DMS 273 (cell line): ENCODE results near the gene MORN1.

Source experiments
- DNase-seq: peaks from one replicate; lab custom pipeline; 2025; ENCODE audit not compliant: unreplicated experiment; lab: John Stamatoyannopoulos, UW

MORN1 gene

GRCh38 chr1:2375923-2376260, 15.5 kb downstream of the MORN1 start:
- no peak for DNase-seq

GRCh38 chr1:2375246-2375922, 16.0 kb downstream of the MORN1 start:
- no peak for DNase-seq

GRCh38 chr1:2374252-2375155, 16.9 kb downstream of the MORN1 start:
- DNase-seq, result no peak

- DNase-seq, result no peak
These were observed 17.7 kb downstream of the MORN1 start for GRCh38 chr1:2373551-2374251.

GRCh38 chr1:2372551-2373490, 18.5 kb downstream of the MORN1 start:
- DNase-seq, result no peak

GRCh38 chr1:2368053-2368744, 23.2 kb downstream of the MORN1 start:
- DNase-seq, result no peak

- no peak for DNase-seq
These were observed 27.4 kb downstream of the MORN1 start for GRCh38 chr1:2363847-2364513.

GRCh38 chr1:2360588-2361364, 30.6 kb downstream of the MORN1 start:
- DNase-seq, result no peak

GRCh38 chr1:2358651-2359640, 32.4 kb downstream of the MORN1 start:
- no peak for DNase-seq

GRCh38 chr1:2358072-2358471, 33.3 kb downstream of the MORN1 start:
- no peak for DNase-seq

GRCh38 chr1:2356911-2357845, 34.2 kb downstream of the MORN1 start:
- no peak for DNase-seq

- DNase-seq, result no peak
These were observed 35.0 kb downstream of the MORN1 start for GRCh38 chr1:2356401-2356800.

- no peak for DNase-seq
These were observed 35.7 kb downstream of the MORN1 start for GRCh38 chr1:2355373-2356261.

GRCh38 chr1:2354511-2355372, 36.6 kb downstream of the MORN1 start:
- no peak for DNase-seq
